CD4-positive, alpha-beta T cell treated with Interleukin-17A for 1 hour (primary cell): ENCODE data around the gene DCLRE1C.
"Not testable (repeated sequence)": the region's sequence is repeated elsewhere in the genome, so short reads cannot be mapped to it uniquely, and the experiment has no call there.

Experiments
- DNase-seq: peaks from one replicate; pipeline ENCODE4 v3.0.0-alpha.2; 2020

DCLRE1C gene

GRCh38 chr10:14954001-14954770 is at the start of gene DCLRE1C:
Gene DCLRE1C, minus strand, starts transcription at chr10:14954096. Its CDS starts 86 bp downstream, at chr10:14954010.
- peak; percentile 91 for DNase-seq

- DNase-seq, result no peak
Measured at GRCh38 chr10:14995964-14996565, 42.2 kb upstream of the DCLRE1C start.

- not testable (repeated sequence) for DNase-seq
Measured at GRCh38 chr10:14993500-14994455, 39.9 kb upstream of the DCLRE1C start.

- DNase-seq, result not testable (repeated sequence)
Measured at GRCh38 chr10:14992336-14992735, 38.4 kb upstream of the DCLRE1C start.

GRCh38 chr10:14991035-14991749 is 37.3 kb upstream of the DCLRE1C start:
- DNase-seq, result peak; percentile 59

GRCh38 chr10:14989552-14989951 is 35.7 kb upstream of the DCLRE1C start:
- DNase-seq, result not testable (repeated sequence)

GRCh38 chr10:14982744-14983143 is 28.8 kb upstream of the DCLRE1C start:
- DNase-seq, result no peak

GRCh38 chr10:14975672-14976273 is 21.9 kb upstream of the DCLRE1C start:
- DNase-seq, result no peak

- DNase-seq, result not testable (repeated sequence)
Measured at GRCh38 chr10:14974153-14974998, 20.5 kb upstream of the DCLRE1C start.

- peak; percentile 59 for DNase-seq
Measured at GRCh38 chr10:14971867-14972448, 18.1 kb upstream of the DCLRE1C start.

- no peak for DNase-seq
Measured at GRCh38 chr10:14967897-14968296, 14.0 kb upstream of the DCLRE1C start.

GRCh38 chr10:14959221-14960057 is 5.5 kb upstream of the DCLRE1C start, which contains the start of gene MEIG1:
Gene MEIG1, plus strand, starts transcription at chr10:14959388. Its CDS starts 7,081 bp downstream, at chr10:14966469.
- DNase-seq, result peak; percentile 91

GRCh38 chr10:14958872-14959220 is 5.0 kb upstream of the DCLRE1C start:
- DNase-seq, result no peak

- no peak for DNase-seq
Measured at GRCh38 chr10:14954934-14955333, 1.0 kb upstream of the DCLRE1C start.

GRCh38 chr10:14953424-14954000 is 384 bp downstream of the DCLRE1C start:
- peak; percentile 36 for DNase-seq

GRCh38 chr10:14952851-14953423 is 959 bp downstream of the DCLRE1C start:
- DNase-seq, result no peak

- no peak for DNase-seq
Measured at GRCh38 chr10:14949291-14949690, 4.6 kb downstream of the DCLRE1C start.

GRCh38 chr10:14947268-14947667 is 6.6 kb downstream of the DCLRE1C start:
- no peak for DNase-seq

GRCh38 chr10:14945108-14945507 is 8.8 kb downstream of the DCLRE1C start:
- DNase-seq, result no peak
